ENCODE measurements around the gene BRAF.

BRAF gene

GRCh38 chr7:140924821-140925421, at the start of gene BRAF:
Gene BRAF (minus strand): TSS chr7:140924929. CDS start chr7:140924703, 226 bp downstream.
- TF ChIP-seq EP300 (IDR thresholded peaks at IDR 0.05; ENCODE audit: borderline replicate concordance) (no peak), USF1 (IDR thresholded peaks at IDR 0.05) (peak; percentile 71), ZBTB7A (IDR thresholded peaks at IDR 0.05; ENCODE audit: low read depth) (no peak), CEBPB (IDR thresholded peaks at IDR 0.05) (peak; percentile 3; the same call in 1 of the 2 replicates), MAX (IDR thresholded peaks at IDR 0.05) (peak; percentile 71; the same call in 1 of the 2 replicates), NFIC (IDR thresholded peaks at IDR 0.05) (no peak), CREB1 (IDR thresholded peaks at IDR 0.05; ENCODE audit: low read depth) (peak; percentile 98)

- TF ChIP-seq ZBTB7A (IDR thresholded peaks at IDR 0.05; ENCODE audit: low read depth), result no peak
- TF ChIP-seq CEBPB (IDR thresholded peaks at IDR 0.05), result no peak
- no peak for TF ChIP-seq MAX (IDR thresholded peaks at IDR 0.05)
- TF ChIP-seq REST (IDR thresholded peaks at IDR 0.05; ENCODE audit: low read depth), result no peak
- no peak for TF ChIP-seq EP300 (IDR thresholded peaks at IDR 0.05; ENCODE audit: borderline replicate concordance)
- TF ChIP-seq RAD21 (IDR thresholded peaks at IDR 0.05; ENCODE audit: low read depth), result no peak
- no peak for TF ChIP-seq TAF1 (IDR thresholded peaks at IDR 0.05; ENCODE audit: low read depth)
Measured at GRCh38 chr7:140972876-140973829, 48.4 kb upstream of the BRAF start.

GRCh38 chr7:140972344-140972743, 47.6 kb upstream of the BRAF start:
- TF ChIP-seq EGR1 (IDR thresholded peaks at IDR 0.05) (no peak), REST (IDR thresholded peaks at IDR 0.05; ENCODE audit: low read depth) (no peak), EP300 (IDR thresholded peaks at IDR 0.05; ENCODE audit: borderline replicate concordance) (no peak), NFIC (IDR thresholded peaks at IDR 0.05) (no peak)

GRCh38 chr7:140967438-140967837, 42.7 kb upstream of the BRAF start:
- TF ChIP-seq TAF1 (IDR thresholded peaks at IDR 0.05; ENCODE audit: low read depth) (no peak), CEBPB (IDR thresholded peaks at IDR 0.05) (no peak), FOXM1 (IDR thresholded peaks at IDR 0.05; ENCODE audit: borderline replicate concordance, low read depth) (no peak), MAX (IDR thresholded peaks at IDR 0.05) (no peak), NFIC (IDR thresholded peaks at IDR 0.05) (no peak), ZBTB7A (IDR thresholded peaks at IDR 0.05; ENCODE audit: low read depth) (no peak), RAD21 (IDR thresholded peaks at IDR 0.05; ENCODE audit: low read depth) (no peak), CREB1 (IDR thresholded peaks at IDR 0.05; ENCODE audit: low read depth) (no peak), USF1 (IDR thresholded peaks at IDR 0.05) (no peak), YY1 (IDR thresholded peaks at IDR 0.05; ENCODE audit: low read depth) (no peak), REST (IDR thresholded peaks at IDR 0.05; ENCODE audit: low read depth) (no peak), TCF12 (IDR thresholded peaks at IDR 0.05; ENCODE audit: low read depth) (no peak), EP300 (IDR thresholded peaks at IDR 0.05; ENCODE audit: borderline replicate concordance) (no peak)

Data from Ishikawa (cell line).